ENCODE measurements around the gene DLST. TPM values are rescaled to one million over a fixed set of nuclear protein-coding genes. Genes with fewer than 3 reads are reported as not detected.
A peak's percentile ranks its signal among the peaks of the same experiment; 100 is the strongest.

Gene DLST
- total and polyA plus RNA-seq, 12 donors, result 42.0 to 205 (median 146) TPM

- DNase-seq, result no peak
- Histone ChIP-seq H3K27me3 (no peaks in the 10 kb centered on the region), H3K9me3 (replicated peaks in 1 of 3) (no peaks in the 10 kb centered on the region), H3K27ac (no peak overlapping the region), H3K4me1 (replicated peaks in 1 of 2) (peaks cover 12 to 19% of the 10 kb centered on the region in 2 donors), H3K36me3 (replicated peaks in 1 of 2) (peaks cover 0 to 97% of the 10 kb centered on the region in 2 donors), H3K4me3 (no peak overlapping the region)
- intact Hi-C loops (cut with DNase I), result no loop called here
- TF ChIP-seq POLR2A (IDR thresholded peaks at IDR 0.05) (no peak), CTCF (IDR thresholded peaks at IDR 0.05) (no peak)
- WGBS, 4 donors, result 58 to 85% (median 76%) methylated on average over 4 of the region's 4 CpGs
These were observed 11.9 kb downstream of the DLST start for GRCh38 chr14:74893614-74894091.

GRCh38 chr14:74896400-74896799, 14.7 kb downstream of the DLST start:
- 47 to 66% (median 62%) methylated on average over 3 of the region's 3 CpGs for WGBS, 4 donors
- Histone ChIP-seq H3K9me3 (replicated peaks in 1 of 3) (no peaks in the 10 kb centered on the region), H3K36me3 (replicated peaks in 1 of 2) (peaks cover 0 to 99% of the 10 kb centered on the region in 2 donors), H3K4me3 (no peak overlapping the region), H3K4me1 (replicated peaks in 1 of 2) (peaks cover 8 to 14% of the 10 kb centered on the region in 2 donors), H3K27ac (peak overlapping the region in 4 of 5 donors; percentile 34 to 72 (median 57)), H3K27me3 (no peaks in the 10 kb centered on the region)
- intact Hi-C loops (cut with DNase I), result no loop called here
- no peak for TF ChIP-seq CTCF (IDR thresholded peaks at IDR 0.05)
- DNase-seq, result peak in 1 of 7 donors; percentile 52

- no peaks in the 10 kb centered on the region for H3K9me3 ChIP-seq (replicated peaks in 1 of 3)
- 87 to 89% (median 88%) methylated on average over 4 of the region's 4 CpGs for WGBS, 4 donors
- peak overlapping the region in 1 of 5 donors; percentile 64 for H3K27ac ChIP-seq
- TF ChIP-seq POLR2A (IDR thresholded peaks at IDR 0.05) (no peak), CTCF (IDR thresholded peaks at IDR 0.05) (no peak)
- peaks cover 8 to 14% of the 10 kb centered on the region in 2 donors for H3K4me1 ChIP-seq (replicated peaks in 1 of 2)
- no peak for DNase-seq
- no peak overlapping the region for H3K4me3 ChIP-seq
- peaks cover 0 to 99% of the 10 kb centered on the region in 2 donors for H3K36me3 ChIP-seq (replicated peaks in 1 of 2)
- H3K27me3 ChIP-seq, result no peaks in the 10 kb centered on the region
- intact Hi-C loops (cut with DNase I), result no loop called here
These were observed 15.9 kb downstream of the DLST start for GRCh38 chr14:74897642-74898041.

GRCh38 chr14:74898083-74898482, 16.4 kb downstream of the DLST start:
- TF ChIP-seq POLR2A (IDR thresholded peaks at IDR 0.05) (no peak), CTCF (IDR thresholded peaks at IDR 0.05) (no peak)
- Histone ChIP-seq H3K27ac (no peak overlapping the region), H3K9me3 (replicated peaks in 1 of 3) (no peaks in the 10 kb centered on the region), H3K4me1 (replicated peaks in 1 of 2) (peaks cover 8 to 14% of the 10 kb centered on the region in 2 donors), H3K36me3 (replicated peaks in 1 of 2) (peaks cover 0 to 99% of the 10 kb centered on the region in 2 donors), H3K27me3 (no peaks in the 10 kb centered on the region), H3K4me3 (no peak overlapping the region)
- intact Hi-C loops (cut with DNase I), result no loop called here
- no peak for DNase-seq
- whole genome bisulfite sequencing, 4 donors, result 60 to 97% (median 90%) methylated on average over 2 of the region's 2 CpGs

All from adrenal gland (tissue), 12 donors.